K562 (cell line): ENCODE results near the gene ANKRD6. TPM values are rescaled to one million over a fixed set of nuclear protein-coding genes. Genes with fewer than 3 reads are reported as not detected.

ENCODE experiments used
- ATAC-seq: fragments of 200-7000 bp; cut with Tn5 transposase; 3 replicates; pipeline ENCODE4 v1.9.1; 2020; ENCODE audit warnings: moderate library complexity
- BruUV-seq: library from RNA; stranded (reverse); fragments of 400-500 nt; replicated peaks from 2 replicates; lab custom pipeline; 2021; lab: Mats Ljungman, UMichigan
- CTCF ChIA-PET: fragments of 300-600 bp; formaldehyde crosslinking; extraction: SDS; loops from one replicate; lab custom pipeline; 2021; ENCODE audit warnings: low intra/inter-chr PET ratio; lab: Yijun Ruan, JAX
- POLR2A ChIA-PET: fragments of 300-600, 350-650 bp; sonication (Branson Sonifier 250); formaldehyde crosslinking; extraction: SDS; loops from one replicate; lab custom pipeline; 2021; ENCODE audit warnings: antibody characterized with exemption, inconsistent platforms; lab: Yijun Ruan, JAX
- DNase-seq, 4 experiments: peaks; one replicate each; pipeline versions ENCODE4 v3.0.0 to v3.0.0-alpha.2; 2011 to 2018; ENCODE audit warnings: low spot score in 3 of 4, mixed read lengths in 3 of 4; ENCODE audit errors: extremely low read depth in 1 of 4
- FAIRE-seq: peaks from 2 replicates; lab custom pipeline; 2011; peaks lifted over from hg19 to GRCh38; lab: Jason Lieb, UNC
- H2AFZ ChIP-seq: 2 replicates; pipeline ENCODE4 v1.6.0; 2011; ENCODE audit warnings: low read depth, low read length, control low read depth, inconsistent platforms
- H3K27ac ChIP-seq: fragments of 200-600 bp; 3 replicates; pipeline ENCODE4 v1.8.0; 2011; ENCODE audit warnings: low read depth, mild to moderate bottlenecking, control low read depth, inconsistent platforms, low read length, moderate library complexity, mixed read lengths; ENCODE audit errors: extremely low read depth
- H3K27me3 ChIP-seq, 2 experiments: fragments of 300-600 bp in 1 of 2; 2 replicates in 1 of 2; 3 replicates in 1 of 2; pipeline versions ENCODE4 v1.6.0 to v1.8.0; 2011; ENCODE audit warnings: inconsistent platforms in 2 of 2, low read length in 2 of 2, mild to moderate bottlenecking in 1 of 2, mixed read lengths in 1 of 2, moderate library complexity in 1 of 2; ENCODE audit not compliant: control insufficient read depth in 2 of 2, insufficient read depth in 2 of 2
- H3K36me3 ChIP-seq: fragments of 300-600 bp; 3 replicates; pipeline ENCODE4 v1.8.0; 2011; ENCODE audit warnings: mild to moderate bottlenecking, low read length, inconsistent platforms; ENCODE audit not compliant: control insufficient read depth, insufficient read depth
- H3K4me1 ChIP-seq, 2 experiments: fragments of 200-600 bp in 1 of 2; replicated peaks in 1 of 2; 2 replicates in 1 of 2; 3 replicates in 1 of 2; pipeline versions ENCODE4 v1.5.1 to v1.8.0; 2011; ENCODE audit warnings: inconsistent platforms in 2 of 2, low read length in 2 of 2, mild to moderate bottlenecking in 1 of 2, mixed read lengths in 1 of 2, moderate library complexity in 1 of 2; ENCODE audit not compliant: control insufficient read depth in 2 of 2, insufficient read depth in 2 of 2
- H3K4me2 ChIP-seq: 2 replicates; pipeline ENCODE4 v1.6.1; 2011; ENCODE audit warnings: low read length, control low read depth, inconsistent platforms, mixed read lengths; ENCODE audit not compliant: insufficient read depth
- H3K4me3 ChIP-seq: fragments of 200-600 bp; sonication (generic), shearing (Covaris generic); 2 replicates; pipeline ENCODE4 v1.5.1; 2016; ENCODE audit warnings: control low read depth, inconsistent platforms
- H3K79me2 ChIP-seq: fragments of 200-600 bp; 3 replicates; pipeline ENCODE4 v1.8.0; 2011; ENCODE audit warnings: low read length, inconsistent platforms; ENCODE audit not compliant: control insufficient read depth, insufficient read depth
- H3K9ac ChIP-seq, 2 experiments: 2 replicates each; pipeline versions ENCODE4 v1.6.0 to v1.6.1; 2011; ENCODE audit warnings: low read depth in 2 of 2, low read length in 2 of 2, control low read depth in 1 of 2, inconsistent platforms in 1 of 2, mild to moderate bottlenecking in 1 of 2, mixed read lengths in 1 of 2; ENCODE audit not compliant: insufficient read depth in 1 of 2
- H3K9me1 ChIP-seq: one replicate; pipeline ENCODE4 v1.6.0; 2011; ENCODE audit warnings: inconsistent platforms, mild to moderate bottlenecking, low read length, moderate library complexity; ENCODE audit not compliant: control insufficient read depth, insufficient read depth
- H3K9me3 ChIP-seq: replicated peaks from 2 replicates; pipeline ENCODE4 v1.5.1; 2011; ENCODE audit warnings: low read depth, low read length, inconsistent platforms; ENCODE audit not compliant: control insufficient read depth, insufficient read depth
- H4K20me1 ChIP-seq: replicated peaks from 2 replicates; pipeline ENCODE4 v1.6.1; 2011; ENCODE audit warnings: low read length, inconsistent platforms, mixed read lengths; ENCODE audit not compliant: control insufficient read depth, insufficient read depth
- HDAC1 ChIP-seq, 2 experiments: fragments of 450-650 bp; IDR thresholded peaks; 2 replicates each; pipeline ENCODE4 v1.6.1; 2016 to 2017; ENCODE audit warnings: inconsistent platforms in 1 of 2, mild to moderate bottlenecking in 1 of 2, moderate library complexity in 1 of 2
- MTA1 ChIP-seq: fragments of 450-650 bp; IDR thresholded peaks from 2 replicates; pipeline ENCODE4 v1.6.1; 2017; ENCODE audit warnings: borderline replicate concordance
- NFIC ChIP-seq: fragments of 450-650 bp; IDR thresholded peaks from 2 replicates; pipeline ENCODE4 v1.6.1; 2017; ENCODE audit warnings: mild to moderate bottlenecking, inconsistent platforms
- PHF20 ChIP-seq: fragments of 450-650 bp; IDR thresholded peaks from 2 replicates; pipeline ENCODE4 v1.6.1; 2018; ENCODE audit not compliant: partially characterized antibody
- SPI1 ChIP-seq: IDR thresholded peaks from 2 replicates; pipeline ENCODE4 v1.6.1; 2011; ENCODE audit warnings: low read depth, low read length, control low read depth, borderline replicate concordance
- SRSF9 ChIP-seq: fragments of 200-400 bp; formaldehyde crosslinking; IDR thresholded peaks from 2 replicates; pipeline ENCODE4 v1.6.1; 2017; ENCODE audit warnings: low read depth, low read length, borderline replicate concordance
- WGBS: fragments of 100-300 bp; shearing (Covaris generic); methylation state at CpG from one replicate; pipeline ENCODE4 v1.1.6; 2016; ENCODE audit warnings: low coverage, mixed read lengths; ENCODE audit not compliant: insufficient coverage; ENCODE audit errors: missing lambda C conversion rate; 5-methylcytosine and 5-hydroxymethylcytosine counted together
- in situ Hi-C: fragments of 300-500 bp; cut with MboI; formaldehyde crosslinking; loops from 4 replicates; pipeline ENCODE4 v1.15.0; 2018; ENCODE audit warnings: inconsistent platforms, mixed read lengths
- intact Hi-C: fragments of 100-400 bp; cut with micrococcal nuclease; formaldehyde crosslinking; loops from 2 replicates; pipeline ENCODE4 v1.14.2; 2022
- polyA plus RNA-seq, 8 experiments: library from polyadenylated mRNA; depleted of rRNA in 4 of 8; stranded (reverse) in 5 of 8; unstranded in 3 of 8; fragments of >200 nt; fragmentation: Nextera tagmentation in 2 of 8; fragmentation: Illumina TruSeq in 1 of 8; extraction: Ambion mirVana in 2 of 8; extraction: Trizol in 1 of 8; gene quantifications; 2 replicates each; pipeline versions ENCODE4 v1.2.1 to v1.2.3, GENCODE V29; 2011 to 2014; ENCODE audit warnings: inconsistent platforms in 1 of 8, missing spikeins in 1 of 8
- total RNA-seq, 7 experiments: library from RNA; depleted of rRNA in 6 of 7; stranded (reverse); fragments of >200 nt in 6 of 7; fragmentation: Illumina TruSeq in 2 of 7; extraction: Trizol in 2 of 7; gene quantifications; 2 replicates each; pipeline versions ENCODE4 v1.2.1 to v1.2.3, GENCODE V29; 2011 to 2021; ENCODE audit warnings: low replicate concordance in 1 of 7
- TF ChIP-seq, protein P1 (sequence below), 2 experiments: IDR thresholded peaks in 1 of 2; conservative IDR thresholded peaks in 1 of 2; 2 replicates each; pipeline ENCODE4 v1.6.1; 2016; ENCODE audit warnings: low read depth in 2 of 2, mild to moderate bottlenecking in 1 of 2, missing compliant biosample characterization in 1 of 2, missing genetic modification characterization in 1 of 2, moderate library complexity in 1 of 2
- TF ChIP-seq, protein P2 (sequence below): fragments of 250-450 bp; sonication (Bioruptor Pico); IDR thresholded peaks from 2 replicates; pipeline ENCODE4 v1.8.0; 2022; ENCODE audit warnings: inconsistent platforms, mild to moderate bottlenecking, moderate library complexity, borderline replicate concordance
- TF ChIP-seq, protein P3 (sequence below): IDR thresholded peaks from 2 replicates; pipeline ENCODE4 v1.6.1; 2011; ENCODE audit warnings: borderline replicate concordance, low read depth, mild to moderate bottlenecking, moderate library complexity, low read length; ENCODE audit not compliant: insufficient read depth, poor library complexity, severe bottlenecking

The ANKRD6 gene
- total and polyA plus RNA-seq, 9 of the 15 experiments (the other 6 are each of a cell fraction or from before 2014, with no cell fraction given): 0.04 to 0.22 (median 0.08) TPM; not detected in 4

DNA sequence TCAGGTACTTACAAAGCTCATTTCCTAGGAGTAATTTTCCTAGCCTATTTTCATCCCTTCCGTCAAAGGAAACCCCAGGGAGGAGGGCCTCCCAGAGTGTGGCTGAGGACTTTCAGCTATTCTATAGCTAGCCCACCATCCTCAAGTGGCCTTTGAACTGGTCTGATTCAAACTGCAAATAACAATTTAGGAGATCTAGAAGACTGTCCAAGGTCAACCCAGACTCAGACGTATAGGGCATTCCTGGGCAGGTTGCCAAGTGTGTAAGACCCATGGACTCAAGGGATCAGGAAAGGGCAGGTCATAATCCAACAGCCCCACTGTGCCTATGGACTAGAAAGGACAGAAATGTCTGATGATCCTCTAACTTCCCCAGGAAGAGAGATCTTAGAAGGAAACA, 18.7 kb upstream of the ANKRD6 start:
- ChIA-PET CTCF (no interaction called here), POLR2A (no interaction called here)
- peak; percentile 15; the same call in 1 of the 2 replicates for TF ChIP-seq NFIC
- TF ChIP-seq MTA1: no peak
- intact Hi-C loops (no loop called here), in situ Hi-C loops (no loop called here)
- H4K20me1 ChIP-seq: 0 out of 2 replicates have a peak, but pooled peaks cover 3% of the 10 kb centered on the region
- FAIRE-seq (no peak), ATAC-seq (no peak), DNase-seq (no peak)
- H3K4me3 ChIP-seq: no peak overlapping the region
- H3K36me3 ChIP-seq: no peaks in the 10 kb centered on the region
- no peaks in the 10 kb centered on the region for H3K79me2 ChIP-seq
- H3K27ac ChIP-seq: no peak overlapping the region
- peaks cover 0 to 17% of the 10 kb centered on the region in 2 experiments; a peak in 2 of 5 replicates for H3K4me1 ChIP-seq
- no peak overlapping the region for H3K4me2 ChIP-seq
- H3K27me3 ChIP-seq: peaks cover 29 to 49% of the 10 kb centered on the region in 2 experiments
- 0% methylated on average over 1 of the region's 2 CpGs for WGBS
- H2AFZ ChIP-seq: no peak overlapping the region
- no peak overlapping the region for H3K9ac ChIP-seq
- no TSS peak for BruUV-seq
- H3K9me3 ChIP-seq: no peaks in the 10 kb centered on the region
- no peaks in the 10 kb centered on the region for H3K9me1 ChIP-seq

DNA sequence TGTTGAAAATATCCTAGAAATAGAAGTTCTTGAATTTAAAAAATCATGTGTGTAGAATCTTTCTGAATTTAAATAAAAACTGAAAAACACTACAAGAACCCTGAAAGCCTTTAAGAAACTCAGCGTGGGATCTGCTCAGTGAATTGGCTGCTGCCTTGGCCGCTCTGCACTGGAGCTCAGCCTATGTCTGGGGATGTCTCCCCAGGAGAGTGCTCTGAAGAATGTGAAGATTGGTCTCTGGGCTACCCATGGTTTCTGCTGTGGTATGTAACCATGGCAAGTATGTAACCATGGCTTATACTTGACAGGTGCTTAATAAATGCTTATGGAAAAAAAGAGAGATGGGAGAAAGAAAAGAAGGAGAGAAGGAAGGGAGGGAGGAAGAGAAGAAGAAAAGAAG, 17.8 kb upstream of the ANKRD6 start:
- ChIA-PET CTCF (no interaction called here), POLR2A (no interaction called here)
- Histone ChIP-seq H3K4me3 (no peak overlapping the region), H3K9me1 (no peaks in the 10 kb centered on the region), H3K27me3 (peaks cover 23 to 44% of the 10 kb centered on the region in 2 experiments), H3K9ac (no peak overlapping the region), H3K4me1 (peaks cover 0 to 17% of the 10 kb centered on the region in 2 experiments; a peak in 2 of 5 replicates), H4K20me1 (0 out of 2 replicates have a peak, but pooled peaks cover 3% of the 10 kb centered on the region), H3K9me3 (no peaks in the 10 kb centered on the region), H3K27ac (no peak overlapping the region), H2AFZ (no peak overlapping the region), H3K4me2 (no peak overlapping the region), H3K36me3 (no peaks in the 10 kb centered on the region), H3K79me2 (no peaks in the 10 kb centered on the region)
- no peak for FAIRE-seq
- intact Hi-C loops: no loop called here
- WGBS: 2% methylated on average over 2 of the region's 2 CpGs
- DNase-seq: no peak
- in situ Hi-C loops: no loop called here
- ATAC-seq: no peak
- BruUV-seq: no TSS peak
- TF ChIP-seq SPI1 (no peak), HDAC1 (IDR thresholded peaks at IDR 0.05) (no peak), SRSF9 (no peak), PHF20 (no peak)
- TF ChIP-seq, protein P1, sequence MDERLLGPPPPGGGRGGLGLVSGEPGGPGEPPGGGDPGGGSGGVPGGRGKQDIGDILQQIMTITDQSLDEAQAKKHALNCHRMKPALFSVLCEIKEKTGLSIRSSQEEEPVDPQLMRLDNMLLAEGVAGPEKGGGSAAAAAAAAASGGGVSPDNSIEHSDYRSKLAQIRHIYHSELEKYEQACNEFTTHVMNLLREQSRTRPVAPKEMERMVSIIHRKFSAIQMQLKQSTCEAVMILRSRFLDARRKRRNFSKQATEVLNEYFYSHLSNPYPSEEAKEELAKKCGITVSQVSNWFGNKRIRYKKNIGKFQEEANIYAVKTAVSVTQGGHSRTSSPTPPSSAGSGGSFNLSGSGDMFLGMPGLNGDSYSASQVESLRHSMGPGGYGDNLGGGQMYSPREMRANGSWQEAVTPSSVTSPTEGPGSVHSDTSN (CRISPR knock-in tag; IDR thresholded peaks at IDR 0.05; ENCODE audit: low read depth): no peak
- TF ChIP-seq, protein P1 (tag; conservative IDR thresholded peaks at IDR 0.05; ENCODE audit: low read depth): no peak
- TF ChIP-seq, protein P2, sequence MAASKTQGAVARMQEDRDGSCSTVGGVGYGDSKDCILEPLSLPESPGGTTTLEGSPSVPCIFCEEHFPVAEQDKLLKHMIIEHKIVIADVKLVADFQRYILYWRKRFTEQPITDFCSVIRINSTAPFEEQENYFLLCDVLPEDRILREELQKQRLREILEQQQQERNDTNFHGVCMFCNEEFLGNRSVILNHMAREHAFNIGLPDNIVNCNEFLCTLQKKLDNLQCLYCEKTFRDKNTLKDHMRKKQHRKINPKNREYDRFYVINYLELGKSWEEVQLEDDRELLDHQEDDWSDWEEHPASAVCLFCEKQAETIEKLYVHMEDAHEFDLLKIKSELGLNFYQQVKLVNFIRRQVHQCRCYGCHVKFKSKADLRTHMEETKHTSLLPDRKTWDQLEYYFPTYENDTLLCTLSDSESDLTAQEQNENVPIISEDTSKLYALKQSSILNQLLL (CRISPR knock-in tag): no peak
- TF ChIP-seq, protein P3, sequence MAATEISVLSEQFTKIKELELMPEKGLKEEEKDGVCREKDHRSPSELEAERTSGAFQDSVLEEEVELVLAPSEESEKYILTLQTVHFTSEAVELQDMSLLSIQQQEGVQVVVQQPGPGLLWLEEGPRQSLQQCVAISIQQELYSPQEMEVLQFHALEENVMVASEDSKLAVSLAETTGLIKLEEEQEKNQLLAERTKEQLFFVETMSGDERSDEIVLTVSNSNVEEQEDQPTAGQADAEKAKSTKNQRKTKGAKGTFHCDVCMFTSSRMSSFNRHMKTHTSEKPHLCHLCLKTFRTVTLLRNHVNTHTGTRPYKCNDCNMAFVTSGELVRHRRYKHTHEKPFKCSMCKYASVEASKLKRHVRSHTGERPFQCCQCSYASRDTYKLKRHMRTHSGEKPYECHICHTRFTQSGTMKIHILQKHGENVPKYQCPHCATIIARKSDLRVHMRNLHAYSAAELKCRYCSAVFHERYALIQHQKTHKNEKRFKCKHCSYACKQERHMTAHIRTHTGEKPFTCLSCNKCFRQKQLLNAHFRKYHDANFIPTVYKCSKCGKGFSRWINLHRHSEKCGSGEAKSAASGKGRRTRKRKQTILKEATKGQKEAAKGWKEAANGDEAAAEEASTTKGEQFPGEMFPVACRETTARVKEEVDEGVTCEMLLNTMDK: no peak
